GM19395 (cell line): ENCODE results near the gene OXNAD1.
A peak's percentile ranks its signal among the peaks of the same experiment; 100 is the strongest.

ENCODE experiments used
- ATAC-seq: cut with Tn5 transposase; IDR thresholded peaks from one replicate; pipeline ENCODE4 v1.9.1; 2021; ENCODE audit warnings: mild to moderate bottlenecking, moderate library complexity; ENCODE audit not compliant: unreplicated experiment

OXNAD1 gene

GRCh38 chr3:16264708-16265454, at the start of gene OXNAD1, which contains the start of gene DPH3:
OXNAD1 (plus strand) TSS chr3:16265212; CDS start chr3:16270953, 5,741 bp downstream.
DPH3 (minus strand) TSS chr3:16264943; CDS start chr3:16264876, 67 bp downstream.
- ATAC-seq, result peak; percentile 98

- ATAC-seq, result no peak
These were observed 48.6 kb upstream of the OXNAD1 start for GRCh38 chr3:16216373-16216935.

GRCh38 chr3:16219777-16220176, 45.2 kb upstream of the OXNAD1 start:
- no peak for ATAC-seq

- ATAC-seq, result no peak
These were observed 43.0 kb upstream of the OXNAD1 start for GRCh38 chr3:16221990-16222389.

GRCh38 chr3:16222547-16222946, 42.5 kb upstream of the OXNAD1 start:
- ATAC-seq, result no peak

- no peak for ATAC-seq
These were observed 40.7 kb upstream of the OXNAD1 start for GRCh38 chr3:16224325-16224724.

- no peak for ATAC-seq
These were observed 37.4 kb upstream of the OXNAD1 start for GRCh38 chr3:16227566-16227965.

GRCh38 chr3:16229681-16230080, 35.3 kb upstream of the OXNAD1 start:
- no peak for ATAC-seq

GRCh38 chr3:16231983-16232382, 33.0 kb upstream of the OXNAD1 start:
- no peak for ATAC-seq

GRCh38 chr3:16233806-16234205, 31.2 kb upstream of the OXNAD1 start:
- ATAC-seq, result no peak

- no peak for ATAC-seq
These were observed 30.7 kb upstream of the OXNAD1 start for GRCh38 chr3:16234281-16234680.

- ATAC-seq, result no peak
These were observed 28.9 kb upstream of the OXNAD1 start for GRCh38 chr3:16236030-16236639.

- ATAC-seq, result no peak
These were observed 28.1 kb upstream of the OXNAD1 start for GRCh38 chr3:16236856-16237393.

- ATAC-seq, result no peak
These were observed 25.8 kb upstream of the OXNAD1 start for GRCh38 chr3:16239086-16239770.

GRCh38 chr3:16239780-16240179, 25.2 kb upstream of the OXNAD1 start:
- ATAC-seq, result no peak

GRCh38 chr3:16240229-16241023, 24.6 kb upstream of the OXNAD1 start:
- no peak for ATAC-seq

GRCh38 chr3:16241225-16241624, 23.8 kb upstream of the OXNAD1 start:
- ATAC-seq, result no peak

GRCh38 chr3:16242177-16242576, 22.8 kb upstream of the OXNAD1 start:
- no peak for ATAC-seq

- no peak for ATAC-seq
These were observed 21.1 kb upstream of the OXNAD1 start for GRCh38 chr3:16243706-16244490.

GRCh38 chr3:16245609-16246008, 19.4 kb upstream of the OXNAD1 start:
- no peak for ATAC-seq
